Endothelial cell of umbilical vein (primary cell): ENCODE results near the gene CDC42.
"Not testable (repeated sequence)": the region's sequence is repeated elsewhere in the genome, so short reads cannot be mapped to it uniquely, and the experiment has no call there.

Experiments
- CTCF ChIP-seq, 2 donors: IDR thresholded peaks; 1 replicate in 1 of 2; 2 replicates in 1 of 2; pipeline ENCODE4 v1.5.1; 2011; ENCODE audit warnings: low read length in 2 of 2, mild to moderate bottlenecking in 2 of 2, moderate library complexity in 2 of 2, control low read depth in 1 of 2, inconsistent platforms in 1 of 2, low read depth in 1 of 2; ENCODE audit not compliant: insufficient read depth in 1 of 2; ENCODE audit errors: extremely low read depth in 1 of 2
- MAX ChIP-seq: IDR thresholded peaks from 2 replicates; pipeline ENCODE4 v1.6.1; 2011; ENCODE audit not compliant: insufficient read depth, insufficient read length
- POLR2A ChIP-seq: IDR thresholded peaks from 2 replicates; pipeline ENCODE4 v1.6.1; 2012; ENCODE audit warnings: low read depth, mild to moderate bottlenecking, control low read depth, low read length
- POLR2AphosphoS5 ChIP-seq: IDR thresholded peaks from 2 replicates; pipeline ENCODE4 v1.6.1; 2012; ENCODE audit warnings: low read depth, mild to moderate bottlenecking, control low read depth, low read length, moderate library complexity; ENCODE audit not compliant: insufficient read depth

GRCh38 chr1:22006736-22007135 is 45.8 kb upstream of the CDC42 start:
- TF ChIP-seq CTCF (IDR thresholded peaks at IDR 0.05; ENCODE audit: extremely low read depth in 1 of 2, insufficient read depth in 1 of 2, low read depth in 1 of 2, low read length in 2 of 2); POLR2A; MAX; POLR2AphosphoS5: not testable (repeated sequence)
